ENCODE measurements around the gene PPP1R36. TPM values are rescaled to one million over a fixed set of nuclear protein-coding genes. Genes with fewer than 3 reads are reported as not detected.
"Not testable (repeated sequence)": the region's sequence is repeated elsewhere in the genome, so short reads cannot be mapped to it uniquely, and the experiment has no call there.

Gene PPP1R36
- polyA plus RNA-seq, 3 donors: 0.38 TPM; not detected in 2

GRCh38 chr14:64556526-64556925, 6.8 kb downstream of the PPP1R36 start:
- H3K9me3 Mint-ChIP-seq: peaks cover 0 to 3% (median 0%) of the 10 kb centered on the region in 7 donors
- no peaks in the 10 kb centered on the region for H3K36me3 Mint-ChIP-seq
- Histone ChIP-seq H3K4me1 (ENCODE audit: control insufficient read depth in 1 of 2, insufficient read depth in 2 of 2, low read length in 2 of 2) (no peaks in the 10 kb centered on the region), H3K79me2 (ENCODE audit: insufficient read depth, low read length) (no peaks in the 10 kb centered on the region), H3K36me3 (replicated peaks in 1 of 2; ENCODE audit: control insufficient read depth in 1 of 2, insufficient read depth in 2 of 2, low read length in 2 of 2) (no peaks in the 10 kb centered on the region), H3K9me3 (replicated peaks in 1 of 2; ENCODE audit: control insufficient read depth in 1 of 2, insufficient read depth in 1 of 2, low read length in 2 of 2) (no peaks in the 10 kb centered on the region), H3K9ac (ENCODE audit: insufficient read depth, low read length, poor library complexity, severe bottlenecking) (no peak overlapping the region), H3K27me3 (ENCODE audit: control insufficient read depth in 2 of 2, insufficient read depth in 2 of 2, low read length in 2 of 2) (peaks cover 6 to 23% of the 10 kb centered on the region in 2 donors), H2AFZ (ENCODE audit: insufficient read depth, low read depth, low read length, poor library complexity, severe bottlenecking) (no peak overlapping the region), H4K20me1 (ENCODE audit: insufficient read depth, low read length) (no peaks in the 10 kb centered on the region), H3K4me2 (replicated peaks; ENCODE audit: extremely low read depth, low read length, poor library complexity, severe bottlenecking) (no peak overlapping the region), H3K4me3 (replicated peaks in 1 of 3; ENCODE audit: low read depth in 2 of 3, low read length in 3 of 3) (no peak overlapping the region), H3K27ac (ENCODE audit: low read depth in 1 of 2, low read length in 2 of 2) (no peak overlapping the region)
- WGBS (ENCODE audit: insufficient coverage): 96% methylated on average over 5 of the region's 5 CpGs
- intact Hi-C loops (cut with micrococcal nuclease): no loop called here
- TF ChIP-seq CTCF (IDR thresholded peaks at IDR 0.05): no peak
- no peaks in the 10 kb centered on the region for H3K4me1 Mint-ChIP-seq
- no peak overlapping the region for H3K27ac Mint-ChIP-seq
- H3K4me3 Mint-ChIP-seq: no peak overlapping the region
- DNase-seq: peak in 1 of 3 donors; percentile 19
- peaks cover 18 to 23% (median 21%) of the 10 kb centered on the region in 3 donors for H3K27me3 Mint-ChIP-seq (ENCODE audit: low read depth in 3 of 3)

DNA sequence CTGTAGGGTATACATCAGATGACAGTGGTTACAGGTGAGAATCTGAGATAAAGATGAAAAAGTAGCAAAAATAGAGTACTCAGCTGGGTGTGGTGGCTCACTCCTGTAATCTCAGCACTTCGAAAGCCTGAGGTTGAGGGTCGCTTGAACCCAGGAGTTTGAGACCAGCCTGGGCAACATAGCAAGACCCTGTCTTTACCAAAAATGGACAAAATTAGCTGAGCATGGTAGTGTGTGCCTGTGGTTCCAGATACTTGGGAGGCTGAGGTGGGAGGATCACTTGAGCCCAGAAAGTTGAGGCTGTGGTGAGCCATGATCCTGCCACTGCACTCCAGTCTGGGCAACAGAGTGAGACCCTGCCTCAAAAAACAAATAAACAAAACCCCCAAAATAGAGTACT, 8.5 kb downstream of the PPP1R36 start:
- H3K36me3 Mint-ChIP-seq; H3K79me2 ChIP-seq (ENCODE audit: insufficient read depth, low read length); H3K27ac Mint-ChIP-seq; H3K4me2 ChIP-seq (replicated peaks; ENCODE audit: extremely low read depth, low read length, poor library complexity, severe bottlenecking); H4K20me1 ChIP-seq (ENCODE audit: insufficient read depth, low read length); H2AFZ ChIP-seq (ENCODE audit: insufficient read depth, low read depth, low read length, poor library complexity, severe bottlenecking); H3K4me1 ChIP-seq (ENCODE audit: control insufficient read depth in 1 of 2, insufficient read depth in 2 of 2, low read length in 2 of 2); DNase-seq; H3K9me3 Mint-ChIP-seq; H3K4me3 ChIP-seq (replicated peaks in 1 of 3; ENCODE audit: low read depth in 2 of 3, low read length in 3 of 3); H3K9ac ChIP-seq (ENCODE audit: insufficient read depth, low read length, poor library complexity, severe bottlenecking); H3K4me3 Mint-ChIP-seq; H3K27me3 ChIP-seq (ENCODE audit: control insufficient read depth in 2 of 2, insufficient read depth in 2 of 2, low read length in 2 of 2); H3K36me3 ChIP-seq (replicated peaks in 1 of 2; ENCODE audit: control insufficient read depth in 1 of 2, insufficient read depth in 2 of 2, low read length in 2 of 2); H3K9me3 ChIP-seq (replicated peaks in 1 of 2; ENCODE audit: control insufficient read depth in 1 of 2, insufficient read depth in 1 of 2, low read length in 2 of 2); H3K27ac ChIP-seq (ENCODE audit: low read depth in 1 of 2, low read length in 2 of 2); H3K4me1 Mint-ChIP-seq; intact Hi-C loops (cut with micrococcal nuclease): not testable (repeated sequence)
- peaks cover 4 to 12% (median 8%) of the 10 kb centered on the region in 3 donors for H3K27me3 Mint-ChIP-seq (ENCODE audit: low read depth in 3 of 3)
- whole genome bisulfite sequencing (ENCODE audit: insufficient coverage): 93% methylated on average over 2 of the region's 2 CpGs
